PC-3 (cell line): ENCODE measurements around the gene HOXA9. TPM values are rescaled to one million over a fixed set of nuclear protein-coding genes. Genes with fewer than 3 reads are reported as not detected.

Source experiments
- ATAC-seq: fragments of 200-7000 bp; cut with Tn5 transposase; 2 replicates; pipeline ENCODE4 v1.9.1; 2020; ENCODE audit warnings: mild to moderate bottlenecking, moderate library complexity
- BruUV-seq: library from RNA; stranded (reverse); fragments of 400-500 nt; replicated peaks from 2 replicates; lab custom pipeline; 2021; lab: Mats Ljungman, UMichigan
- CTCF ChIA-PET: fragments of 300-600 bp; sonication (Branson Sonifier 250); formaldehyde crosslinking; loops from one replicate; lab custom pipeline; 2022; ENCODE audit warnings: antibody characterized with exemption; lab: Charles Lee
- POLR2A ChIA-PET: fragments of 300-600 bp; sonication (Branson Sonifier 250); formaldehyde crosslinking; loops from one replicate; lab custom pipeline; 2022; ENCODE audit warnings: antibody characterized with exemption; ENCODE audit not compliant: unreplicated experiment; lab: Charles Lee
- DNase-seq: peaks from one replicate; pipeline ENCODE4 v3.0.0-alpha.2; 2015
- H2AFZ ChIP-seq: fragments of 300-600 bp; sonication (generic); 2 replicates; pipeline ENCODE4 v1.6.0; 2016; ENCODE audit warnings: antibody characterized with exemption, low read length
- H3F3A ChIP-seq: fragments of 300-600 bp; sonication (generic); one replicate; pipeline ENCODE4 v1.6.0; 2017; ENCODE audit warnings: antibody characterized with exemption, low read length, control low read depth, mild to moderate bottlenecking; ENCODE audit not compliant: unreplicated experiment
- H3K27ac ChIP-seq: fragments of 300-600 bp; sonication (generic); 2 replicates; pipeline ENCODE4 v1.5.1; 2016; ENCODE audit warnings: mild to moderate bottlenecking, low read length
- H3K27me3 ChIP-seq: fragments of 300-600 bp; sonication (generic); 2 replicates; pipeline ENCODE4 v1.6.1; 2016; ENCODE audit warnings: low read length, mixed read lengths
- H3K36me3 ChIP-seq: fragments of 300-600 bp; sonication (generic); 2 replicates; pipeline ENCODE4 v1.6.1; 2016; ENCODE audit warnings: low read depth, mixed run types, low read length, mixed read lengths
- H3K4me1 ChIP-seq: fragments of 300-600 bp; sonication (generic); 2 replicates; pipeline ENCODE4 v1.5.1; 2016; ENCODE audit warnings: low read length; ENCODE audit not compliant: insufficient read depth
- H3K4me2 ChIP-seq: fragments of 300-600 bp; sonication (generic); 2 replicates; pipeline ENCODE4 v1.6.0; 2016; ENCODE audit warnings: low read length
- H3K4me3 ChIP-seq: fragments of 300-600 bp; sonication (generic); 2 replicates; pipeline ENCODE4 v1.5.1; 2016; ENCODE audit warnings: mild to moderate bottlenecking, low read length, mixed read lengths
- H3K79me2 ChIP-seq: fragments of 300-600 bp; sonication (generic); 2 replicates; pipeline ENCODE4 v1.6.1; 2017; ENCODE audit warnings: low read length, mixed read lengths
- H3K9ac ChIP-seq: fragments of 300-600 bp; sonication (generic); 2 replicates; pipeline ENCODE4 v1.6.0; 2016; ENCODE audit warnings: mild to moderate bottlenecking, low read length
- H3K9me2 ChIP-seq: fragments of 300-600 bp; sonication (generic); replicated peaks from 2 replicates; pipeline ENCODE4 v1.6.1; 2016; ENCODE audit warnings: mixed run types, low read length, mixed read lengths
- H3K9me3 ChIP-seq: fragments of 300-600 bp; sonication (generic); 2 replicates; pipeline ENCODE4 v1.6.1; 2016; ENCODE audit warnings: low read length, mixed read lengths
- H4K20me1 ChIP-seq: fragments of 300-600 bp; sonication (generic); 2 replicates; pipeline ENCODE4 v1.6.1; 2016; ENCODE audit warnings: low read length, mixed read lengths
- EZH2 ChIP-seq: fragments of 300-600 bp; sonication (generic); IDR thresholded peaks from one replicate; pipeline ENCODE4 v1.6.1; 2017; ENCODE audit warnings: antibody characterized with exemption, mild to moderate bottlenecking, low read length; ENCODE audit not compliant: unreplicated experiment
- EZH2phosphoT487 ChIP-seq: fragments of 300-600 bp; sonication (generic); IDR thresholded peaks from 2 replicates; pipeline ENCODE4 v1.6.1; 2018; ENCODE audit warnings: mild to moderate bottlenecking, antibody characterized with exemption, low read length, borderline replicate concordance
- intact Hi-C: fragments of 100-400 bp; cut with micrococcal nuclease; formaldehyde crosslinking; loops from 2 replicates; pipeline ENCODE4 v1.9.0; 2023
- total RNA-seq: library from RNA; depleted of rRNA; stranded (reverse); fragments of >200 nt; gene quantifications from 2 replicates; pipeline ENCODE4 v1.2.3, GENCODE V29; 2014
- TF ChIP-seq, protein P1 (sequence below): fragments of 300-600 bp; sonication (generic); conservative IDR thresholded peaks from 2 replicates; pipeline ENCODE4 v1.5.1; 2017; ENCODE audit warnings: antibody characterized with exemption, low read depth, mild to moderate bottlenecking, low read length

Gene HOXA9
- total RNA-seq, 1 experiment from 2014 or later = 69.0 TPM

GRCh38 chr7:27123477-27124053 lies 41.8 kb downstream of the HOXA9 start:
- no peaks in the 10 kb centered on the region for H4K20me1 ChIP-seq
- H3K36me3 ChIP-seq = no peaks in the 10 kb centered on the region; the same call in 1 of the 2 replicates
- CTCF ChIA-PET = no interaction called here
- no peaks in the 10 kb centered on the region for H3F3A ChIP-seq
- no peak overlapping the region for H3K4me3 ChIP-seq
- H3K4me2 ChIP-seq = no peak overlapping the region
- no peak overlapping the region for H3K27ac ChIP-seq
- H3K4me1 ChIP-seq = 0 out of 2 replicates have a peak, but pooled peaks cover 4% of the 10 kb centered on the region
- no peak for TF ChIP-seq EZH2phosphoT487
- TF ChIP-seq EZH2 = no peak
- TF ChIP-seq, protein P1, sequence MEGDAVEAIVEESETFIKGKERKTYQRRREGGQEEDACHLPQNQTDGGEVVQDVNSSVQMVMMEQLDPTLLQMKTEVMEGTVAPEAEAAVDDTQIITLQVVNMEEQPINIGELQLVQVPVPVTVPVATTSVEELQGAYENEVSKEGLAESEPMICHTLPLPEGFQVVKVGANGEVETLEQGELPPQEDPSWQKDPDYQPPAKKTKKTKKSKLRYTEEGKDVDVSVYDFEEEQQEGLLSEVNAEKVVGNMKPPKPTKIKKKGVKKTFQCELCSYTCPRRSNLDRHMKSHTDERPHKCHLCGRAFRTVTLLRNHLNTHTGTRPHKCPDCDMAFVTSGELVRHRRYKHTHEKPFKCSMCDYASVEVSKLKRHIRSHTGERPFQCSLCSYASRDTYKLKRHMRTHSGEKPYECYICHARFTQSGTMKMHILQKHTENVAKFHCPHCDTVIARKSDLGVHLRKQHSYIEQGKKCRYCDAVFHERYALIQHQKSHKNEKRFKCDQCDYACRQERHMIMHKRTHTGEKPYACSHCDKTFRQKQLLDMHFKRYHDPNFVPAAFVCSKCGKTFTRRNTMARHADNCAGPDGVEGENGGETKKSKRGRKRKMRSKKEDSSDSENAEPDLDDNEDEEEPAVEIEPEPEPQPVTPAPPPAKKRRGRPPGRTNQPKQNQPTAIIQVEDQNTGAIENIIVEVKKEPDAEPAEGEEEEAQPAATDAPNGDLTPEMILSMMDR = no peak
- no peaks in the 10 kb centered on the region for H3K9me2 ChIP-seq
- ATAC-seq = no peak
- intact Hi-C loops = no loop called here
- H3K9ac ChIP-seq = no peak overlapping the region
- H3K9me3 ChIP-seq = no peaks in the 10 kb centered on the region
- POLR2A ChIA-PET = interaction anchor here (0.6 kb wide), 1 partner anchor 12 kb away, joined by 4 read pairs; no protein-coding TSS in a partner anchor
- H3K27me3 ChIP-seq = no peaks in the 10 kb centered on the region
- BruUV-seq = no TSS peak
- no peak for DNase-seq
- H2AFZ ChIP-seq = no peak overlapping the region
- H3K79me2 ChIP-seq = peaks cover 15% of the 10 kb centered on the region; the same call in 1 of the 2 replicates

DNA sequence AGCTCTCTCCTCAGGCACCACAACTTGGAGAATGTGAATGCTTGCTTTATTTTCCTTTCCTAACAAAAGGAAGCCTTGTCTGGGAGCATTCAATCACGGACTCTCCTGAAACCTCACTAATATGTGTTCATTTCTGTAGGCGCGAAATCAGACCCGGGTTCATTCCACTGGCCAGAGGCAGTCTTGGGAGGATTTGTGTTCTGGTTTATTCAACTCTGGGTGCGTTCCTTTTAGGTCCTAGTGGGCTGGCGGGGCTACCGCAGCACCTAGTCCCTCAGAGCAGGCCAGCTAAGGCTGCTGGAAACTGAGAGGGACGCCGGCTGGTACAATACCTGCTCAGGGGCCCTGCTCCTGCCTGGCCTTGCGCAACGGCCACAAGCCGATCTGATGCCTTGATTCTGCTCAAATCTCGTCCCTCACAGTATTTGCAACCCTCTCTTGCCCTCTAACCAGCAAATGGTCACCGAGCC lies 42.3 kb downstream of the HOXA9 start:
- H3K9me2 ChIP-seq = no peaks in the 10 kb centered on the region
- no peaks in the 10 kb centered on the region for H3K9me3 ChIP-seq
- DNase-seq (no peak), ATAC-seq (0 out of 2 replicates have a peak, but pooled peaks have one; percentile 9)
- 0 out of 2 replicates have a peak overlapping the region, but pooled peaks have one; percentile 1 for H2AFZ ChIP-seq
- H3K4me3 ChIP-seq = no peak overlapping the region; the same call in 1 of the 2 replicates
- POLR2A ChIA-PET = interaction anchor here (0.6 to 0.7 kb wide), 3 partner anchors 8 to 25 kb away, joined by 3 to 5 read pairs (median 4); no protein-coding TSS in a partner anchor
- H4K20me1 ChIP-seq = no peaks in the 10 kb centered on the region
- no peak for TF ChIP-seq EZH2
- no peak for TF ChIP-seq EZH2phosphoT487
- TF ChIP-seq, protein P1 = no peak
- no peaks in the 10 kb centered on the region for H3K27me3 ChIP-seq
- H3K9ac ChIP-seq = peak overlapping the region; percentile 51; the same call in 1 of the 2 replicates
- no TSS peak for BruUV-seq
- intact Hi-C loops = no loop called here
- H3K4me1 ChIP-seq = 0 out of 2 replicates have a peak, but pooled peaks cover under 1% of the 10 kb centered on the region
- CTCF ChIA-PET = no interaction called here
- H3K79me2 ChIP-seq = peaks cover 18% of the 10 kb centered on the region; the same call in 1 of the 2 replicates
- no peaks in the 10 kb centered on the region; the same call in 1 of the 2 replicates for H3K36me3 ChIP-seq
- H3K27ac ChIP-seq = no peak overlapping the region
- H3F3A ChIP-seq = no peaks in the 10 kb centered on the region
- peak overlapping the region; percentile 38 for H3K4me2 ChIP-seq
